Measurements from ENCODE around the gene RNF14. TPM values are rescaled to one million over a fixed set of nuclear protein-coding genes. Genes with fewer than 3 reads are reported as not detected.
A peak's percentile ranks its signal among the peaks of the same experiment; 100 is the strongest.

The RNF14 gene
- total and polyA plus RNA-seq, 2 of the 8 experiments (the other 6 are each of a cell fraction or from before 2014, with no cell fraction given), result 4.7 to 20.2 TPM

GRCh38 chr5:142024771-142025304 lies 55.9 kb downstream of the RNF14 start (continued):
- TF ChIP-seq ASH2L (IDR thresholded peaks at IDR 0.05; ENCODE audit: low read length) (peak; percentile 45), SP1 (IDR thresholded peaks at IDR 0.05; ENCODE audit: low read depth, low read length) (peak; percentile 50; the same call in 1 of the 2 replicates), CBX5 (IDR thresholded peaks at IDR 0.05; ENCODE audit: low read depth, low read length) (no peak), YY1 (IDR thresholded peaks at IDR 0.05; ENCODE audit: low read depth, low read length) (0 out of 2 replicates have a peak, but pooled peaks have one; percentile 29), SIN3A (conservative IDR thresholded peaks at IDR 0.05 in 1 of 2, IDR thresholded peaks at IDR 0.05 in 1 of 2; ENCODE audit: low read depth in 1 of 2, low read length in 2 of 2) (peak; percentile 71 to 73; a peak in 1 of 4 replicates), KDM1A (IDR thresholded peaks at IDR 0.05; ENCODE audit: borderline replicate concordance, low read length) (no peak), GABPA (IDR thresholded peaks at IDR 0.05; ENCODE audit: borderline replicate concordance, insufficient read depth, low read length) (peak; percentile 79; the same call in 1 of the 2 replicates), TEAD4 (IDR thresholded peaks at IDR 0.05; ENCODE audit: low read depth, low read length) (peak; percentile 28; the same call in 1 of the 2 replicates), SIX5 (IDR thresholded peaks at IDR 0.05; ENCODE audit: low read depth, low read length) (no peak; the same call in 1 of the 2 replicates), TCF12 (IDR thresholded peaks at IDR 0.05; ENCODE audit: low read depth, low read length) (no peak), KDM5A (IDR thresholded peaks at IDR 0.05; ENCODE audit: low read length) (no peak), MAFK (IDR thresholded peaks at IDR 0.05; ENCODE audit: low read depth, low read length) (no peak), CHD2 (IDR thresholded peaks at IDR 0.05; ENCODE audit: low read length) (no peak), CHD1 (IDR thresholded peaks at IDR 0.05; ENCODE audit: low read depth, low read length) (no peak), TBP (IDR thresholded peaks at IDR 0.05; ENCODE audit: low read depth, low read length) (peak; percentile 68), POLR2AphosphoS5 (IDR thresholded peaks at IDR 0.05; ENCODE audit: low read depth, low read length) (no peak; the same call in 1 of the 2 replicates), RBBP5 (IDR thresholded peaks at IDR 0.05; ENCODE audit: borderline replicate concordance, low read depth, low read length) (no peak; the same call in 1 of the 2 replicates), E2F6 (IDR thresholded peaks at IDR 0.05) (no peak), SUZ12 (IDR thresholded peaks at IDR 0.05; ENCODE audit: low read length) (no peak), RAD21 (IDR thresholded peaks at IDR 0.05 in 1 of 2, conservative IDR thresholded peaks at IDR 0.05 in 1 of 2; ENCODE audit: low read depth in 2 of 2, low read length in 2 of 2) (no peak), PHF8 (conservative IDR thresholded peaks at IDR 0.05; ENCODE audit: low read depth, low read length) (no peak), FOSL1 (IDR thresholded peaks at IDR 0.05; ENCODE audit: insufficient read depth, low read depth, low read length) (no peak), HDAC2 (IDR thresholded peaks at IDR 0.05; ENCODE audit: borderline replicate concordance in 1 of 2, low read depth in 2 of 2, low read length in 2 of 2) (0 out of 4 replicates have a peak, but pooled peaks of 1 of the 2 experiments have one; percentile 5), HDAC6 (IDR thresholded peaks at IDR 0.05; ENCODE audit: low read depth, low read length) (no peak), SP2 (IDR thresholded peaks at IDR 0.05; ENCODE audit: low read length) (no peak)

Data from H1 (cell line).